Activated CD4-positive, alpha-beta T cell treated with anti-CD3 and anti-CD28 coated beads, Interleukin-2, amount 50 U/mL, for 4 hours (primary cell): ENCODE data around the gene ANKRD17.

ENCODE experiments used
- DNase-seq, 2 experiments: peaks; one replicate each; pipeline ENCODE4 v3.0.0-alpha.2; 2020

Gene ANKRD17

DNA sequence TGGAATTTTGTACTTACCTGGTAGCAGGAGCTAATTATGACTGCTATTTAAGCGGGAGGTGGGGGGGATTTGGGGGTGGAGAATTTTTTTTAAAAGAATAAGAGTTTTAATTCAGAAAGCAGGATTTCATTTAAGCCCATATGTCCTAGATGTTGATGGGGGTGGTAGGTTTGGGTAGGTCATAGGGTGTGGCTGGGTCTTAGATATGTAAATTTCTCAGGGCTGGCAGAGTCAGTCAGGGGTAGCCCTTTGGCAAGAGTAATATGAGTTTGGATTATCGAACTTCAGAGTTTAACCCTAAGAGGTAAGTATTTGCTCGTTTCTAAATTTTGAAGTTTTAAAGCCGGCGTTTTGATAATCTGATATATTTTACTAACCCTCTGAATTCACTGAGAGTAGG is 153.9 kb downstream of the ANKRD17 start:
- no peak for DNase-seq

DNA sequence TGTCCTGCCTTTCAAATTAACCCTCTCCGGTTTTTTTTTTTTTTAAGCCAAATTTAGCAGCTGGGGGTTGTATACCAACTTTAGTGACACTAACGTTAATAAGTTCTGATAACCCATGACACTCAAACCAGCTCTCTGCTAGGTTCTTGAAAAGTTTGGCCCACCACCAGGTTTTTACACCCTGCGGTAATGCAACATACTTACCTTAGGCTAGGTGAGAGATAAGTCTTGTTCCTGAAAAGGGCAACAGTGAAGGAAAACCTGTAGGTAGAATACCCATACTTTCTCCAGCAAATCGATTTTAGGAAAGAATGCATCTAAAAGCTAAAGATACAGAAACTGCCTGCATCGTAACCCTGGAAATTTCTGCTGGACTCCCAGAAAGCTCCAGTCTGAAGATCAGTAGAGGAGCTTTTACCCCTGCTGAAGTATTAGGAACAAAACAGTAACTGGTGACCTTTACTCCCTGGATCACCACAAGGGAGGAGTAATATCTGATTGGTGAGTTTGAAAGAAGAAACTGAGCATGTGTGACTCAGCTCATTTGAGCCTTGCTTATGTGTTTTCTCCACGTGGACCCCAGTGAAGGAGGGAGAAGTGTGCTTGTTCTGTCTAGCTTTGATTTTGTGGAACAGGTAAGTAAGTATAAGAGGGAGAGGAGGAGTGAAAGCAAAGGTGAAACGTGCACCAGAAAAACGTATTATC is 154.6 kb downstream of the ANKRD17 start:
- DNase-seq: no peak

GRCh38 chr4:73099143-73099542 is 159.5 kb downstream of the ANKRD17 start:
- DNase-seq: no peak

GRCh38 chr4:73098713-73099112 is 159.9 kb downstream of the ANKRD17 start:
- DNase-seq: no peak

DNA sequence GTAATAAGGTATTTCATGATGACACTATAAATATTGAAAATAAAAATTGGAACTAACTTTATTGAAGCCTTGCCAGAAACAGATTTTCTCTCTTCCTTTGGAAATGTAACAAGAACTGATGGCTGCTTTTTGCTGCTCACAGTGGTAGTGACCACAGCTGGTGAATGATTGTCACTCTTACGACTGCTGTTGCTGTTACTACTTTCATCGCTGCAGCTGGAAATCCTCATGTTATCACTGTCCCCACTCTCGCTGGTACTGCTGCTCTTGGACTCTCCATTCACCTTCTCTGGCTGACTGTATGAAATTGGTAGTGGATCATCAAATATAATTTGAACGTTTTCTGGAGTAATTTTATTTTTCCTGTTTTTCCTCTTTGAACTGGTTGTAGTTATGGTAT is 160.6 kb downstream of the ANKRD17 start:
- DNase-seq: no peak

DNA sequence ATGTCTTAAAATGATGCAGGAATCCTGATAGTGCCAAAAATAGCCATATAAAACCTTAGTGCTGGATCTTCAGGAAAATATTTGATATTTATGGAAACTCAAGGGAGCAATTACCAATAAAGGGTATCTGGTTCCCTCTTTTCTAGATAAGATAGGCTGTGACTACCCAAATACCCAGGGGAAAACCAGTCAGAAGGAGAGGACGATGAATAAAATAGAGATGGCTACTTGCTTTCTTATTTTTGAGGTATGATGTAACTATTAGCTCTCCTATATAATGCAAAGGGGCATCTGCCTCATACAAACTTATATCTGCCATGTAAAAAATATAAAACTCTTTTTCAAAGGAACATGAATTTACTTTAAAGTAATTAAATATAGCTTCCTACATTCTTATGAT is 165.7 kb downstream of the ANKRD17 start:
- DNase-seq: no peak

DNA sequence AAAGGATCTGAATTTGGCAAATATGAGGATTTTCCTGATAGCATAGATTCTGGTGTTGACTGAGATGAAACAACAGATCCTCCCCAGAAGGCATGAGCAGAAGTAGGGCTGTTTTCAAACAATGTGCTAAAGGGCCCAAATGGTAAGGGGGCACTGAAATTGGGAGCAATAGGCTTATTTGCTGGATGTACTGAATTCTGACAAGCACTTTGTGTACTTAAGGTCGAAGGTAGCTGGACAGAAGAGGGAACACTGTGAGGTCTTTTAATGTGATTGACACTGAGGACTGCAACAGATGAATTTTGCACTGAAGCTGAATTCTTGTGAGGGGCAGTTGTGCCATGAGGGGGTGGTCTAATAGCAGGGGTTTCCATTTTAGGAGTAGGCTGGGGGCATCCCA is 167.9 kb downstream of the ANKRD17 start:
- no peak for DNase-seq

GRCh38 chr4:73087871-73088270 is 170.7 kb downstream of the ANKRD17 start:
- DNase-seq: no peak

DNA sequence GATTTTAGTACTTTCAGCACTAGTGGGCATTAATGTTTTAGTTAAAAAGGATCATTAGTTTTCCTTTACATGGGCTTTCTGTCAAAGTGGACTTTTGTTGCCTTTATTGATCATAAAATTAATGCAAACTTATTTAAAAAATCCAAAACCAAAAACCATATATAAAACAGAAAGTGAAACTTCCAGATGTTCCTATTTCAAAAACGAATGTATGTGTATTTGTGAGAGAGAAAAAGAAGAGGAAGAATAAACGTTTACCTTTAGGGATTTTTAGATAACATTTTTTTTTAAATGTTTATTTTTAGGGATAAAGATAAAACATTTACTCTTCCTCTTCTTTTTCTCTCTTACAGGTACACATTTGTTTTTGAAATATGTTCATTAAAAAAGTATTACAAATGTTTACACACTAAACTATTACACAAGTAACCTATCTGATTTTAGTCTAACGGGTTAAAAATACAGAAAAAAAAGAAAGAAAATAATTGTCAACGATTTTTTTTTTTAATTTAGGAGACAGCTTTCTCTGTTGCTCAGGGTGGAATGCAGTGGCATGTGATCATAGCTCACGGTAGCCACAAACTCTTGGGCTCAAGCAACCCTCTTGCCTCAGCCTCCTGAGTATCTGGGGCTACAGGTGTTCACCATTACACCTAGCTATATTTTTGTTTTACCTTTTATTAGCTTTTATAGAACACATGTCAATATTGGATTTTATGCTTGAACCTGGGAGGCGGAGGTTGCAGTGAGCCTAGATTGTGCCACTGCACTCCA is 172.3 kb downstream of the ANKRD17 start:
- DNase-seq: no peak

DNA sequence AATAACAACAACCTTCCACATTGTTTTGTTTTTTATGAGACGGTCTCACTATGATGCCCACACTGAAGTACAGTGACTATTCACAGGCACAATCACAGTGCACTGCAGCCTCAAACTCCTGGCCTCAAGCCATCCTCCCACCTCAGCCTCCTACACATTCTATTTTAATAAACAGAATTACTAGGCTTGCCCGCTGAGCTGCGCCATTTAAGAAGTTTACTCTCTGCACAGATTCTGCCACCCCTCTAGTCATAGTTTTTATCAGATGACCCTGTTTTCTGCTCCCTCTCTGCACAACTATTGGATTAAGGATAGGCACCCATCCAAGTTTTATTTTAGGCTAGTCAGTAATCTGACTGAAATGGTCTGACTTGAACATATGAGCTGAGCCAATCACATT is 177.8 kb downstream of the ANKRD17 start:
- no peak for DNase-seq

DNA sequence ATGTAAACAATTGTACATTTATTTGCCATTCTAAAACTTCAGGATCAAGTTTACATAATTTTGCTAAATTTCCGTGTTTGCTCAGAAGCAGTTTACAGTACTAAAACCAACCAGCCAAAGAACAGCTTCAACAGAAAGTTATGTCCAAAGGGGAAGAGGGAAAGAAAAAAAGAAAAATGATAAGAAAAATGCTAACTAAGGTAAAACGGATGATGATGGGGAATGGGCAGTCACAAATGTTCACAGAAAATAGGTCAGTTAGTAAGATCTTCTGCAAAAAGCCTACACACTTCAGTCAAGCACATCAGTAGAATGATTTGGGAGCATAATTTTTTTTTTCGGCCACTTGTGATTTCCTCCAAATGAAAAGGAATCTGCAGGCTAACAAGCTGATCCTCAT is 182.8 kb downstream of the ANKRD17 start:
- no peak for DNase-seq

GRCh38 chr4:73070074-73070390 is 188.6 kb downstream of the ANKRD17 start:
- no peak for DNase-seq

- peak; percentile 88 to 91 for DNase-seq
Observed at GRCh38 chr4:73069338-73070073, 189.1 kb downstream of the ANKRD17 start, which contains the start of gene COX18. TSS of gene COX18 (minus strand) at chr4:73069716. CDS start at chr4:73069649, 67 bp downstream.

GRCh38 chr4:73068491-73069337 is 189.9 kb downstream of the ANKRD17 start:
- DNase-seq: no peak

- no peak for DNase-seq
Observed at GRCh38 chr4:73067971-73068394, 190.6 kb downstream of the ANKRD17 start.

GRCh38 chr4:73066928-73067327 is 191.7 kb downstream of the ANKRD17 start:
- peak in 1 of 2 experiments; percentile 8 for DNase-seq

- DNase-seq: no peak
Observed at GRCh38 chr4:73066445-73066844, 192.2 kb downstream of the ANKRD17 start.

DNA sequence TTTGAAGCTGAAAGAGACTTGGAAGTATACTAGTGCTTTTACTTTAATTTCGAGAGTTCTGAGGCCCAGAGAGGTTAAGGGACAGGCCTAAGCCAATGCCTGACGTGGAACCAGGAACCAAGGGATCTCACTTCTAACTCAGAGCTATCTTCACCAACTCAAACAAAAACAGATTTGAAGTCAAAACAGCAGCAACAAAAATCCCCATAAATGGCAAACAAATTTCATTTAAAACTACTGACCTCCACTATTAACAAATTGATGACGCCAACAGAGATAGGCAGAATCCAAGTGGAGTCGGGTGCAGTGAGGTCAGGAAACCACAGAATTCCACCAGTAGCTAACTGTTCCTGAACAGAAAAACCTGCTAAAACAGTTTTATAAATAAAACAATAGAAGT is 194.1 kb downstream of the ANKRD17 start:
- no peak for DNase-seq

DNA sequence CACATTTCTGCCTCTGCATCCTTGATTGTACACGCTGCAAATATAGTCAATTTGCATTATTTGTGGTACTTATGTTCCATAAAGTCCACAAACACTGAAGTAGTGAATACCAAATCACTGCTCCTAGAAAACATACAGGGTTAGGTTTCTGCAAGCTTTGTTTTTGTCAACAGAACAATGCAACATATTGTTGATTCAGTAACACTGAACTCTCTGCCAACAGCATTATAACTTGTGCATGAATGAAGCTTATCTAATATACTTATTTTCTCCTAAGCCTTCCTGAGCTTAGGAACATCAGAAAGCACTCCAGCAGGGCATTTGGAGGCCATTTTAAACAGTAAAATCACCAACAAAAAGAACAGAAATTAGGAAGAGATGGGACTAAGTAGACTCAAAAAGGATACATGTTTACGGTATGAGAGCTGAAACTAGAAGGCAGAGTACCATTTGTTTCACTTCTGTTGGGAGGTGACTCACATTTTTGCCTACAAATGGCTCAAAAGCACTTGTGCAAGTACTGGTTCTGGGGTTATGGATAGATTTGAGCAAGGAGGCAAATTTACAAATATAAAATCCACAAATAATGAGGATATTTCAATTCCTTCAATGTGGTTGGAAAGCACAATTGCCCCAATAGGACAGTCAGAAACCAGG is 203.2 kb downstream of the ANKRD17 start:
- no peak for DNase-seq

DNA sequence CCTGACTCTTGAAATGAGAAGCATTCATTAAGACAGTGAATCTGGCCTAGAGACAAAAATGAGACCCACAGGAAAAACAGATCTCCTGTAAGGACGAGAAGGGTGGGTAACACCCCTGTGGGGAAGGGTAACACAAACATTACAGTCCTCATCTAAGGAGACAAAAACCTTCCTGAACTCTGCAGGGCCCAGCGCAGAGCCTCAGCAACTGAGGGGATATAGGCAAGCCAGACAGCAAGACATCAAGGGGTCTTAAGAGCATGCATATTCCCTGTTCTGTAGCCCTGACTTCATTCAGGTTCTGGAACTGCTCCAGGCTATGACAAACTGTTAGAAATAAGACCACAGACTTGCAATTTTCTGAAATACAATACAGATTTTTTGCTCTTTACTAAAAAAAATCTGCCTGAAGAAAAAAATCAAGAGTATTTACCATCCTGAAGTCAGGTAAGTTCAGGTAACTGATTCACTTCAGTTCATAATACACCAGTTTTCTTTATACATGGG is 204.6 kb downstream of the ANKRD17 start:
- DNase-seq: no peak

DNA sequence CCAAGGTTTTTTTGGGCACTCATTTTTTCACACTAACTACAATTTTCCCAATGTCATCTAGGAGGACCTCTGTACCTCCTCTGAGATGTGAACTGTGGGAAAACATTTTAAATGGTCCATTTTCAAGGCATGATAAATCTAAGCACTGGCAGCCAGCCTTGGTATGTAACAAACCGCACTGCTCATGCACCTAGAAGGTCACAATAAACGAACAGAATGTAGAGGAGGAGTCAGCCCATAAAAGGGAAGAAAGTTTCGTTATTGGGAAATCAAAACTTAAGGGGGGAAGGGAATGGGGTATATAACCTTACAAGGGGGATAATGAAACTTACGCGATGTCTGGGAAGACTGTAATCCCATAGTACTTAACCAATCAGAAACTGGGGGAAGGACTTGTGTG is 205.5 kb downstream of the ANKRD17 start:
- DNase-seq: no peak

DNA sequence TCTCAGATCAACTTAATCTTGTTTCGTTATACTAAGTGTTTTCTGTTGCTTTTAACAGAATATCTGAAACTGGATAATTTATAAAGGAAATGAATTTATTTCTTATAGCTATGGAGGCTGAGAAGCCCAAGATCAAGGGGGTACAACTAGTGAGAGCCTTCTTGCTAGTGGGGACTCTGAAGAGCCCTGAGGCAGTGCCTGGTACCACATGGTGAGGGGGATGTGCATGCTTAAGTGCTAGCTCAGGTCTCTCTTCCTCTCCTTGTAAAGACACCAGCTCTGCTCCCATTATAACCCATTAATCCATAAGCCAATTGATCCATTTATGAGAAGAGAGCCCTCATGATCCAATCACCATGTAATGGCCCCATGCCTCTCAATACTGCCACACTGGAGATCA is 207.0 kb downstream of the ANKRD17 start:
- no peak for DNase-seq
